Hepatocyte (in vitro differentiated cells): Measurements from ENCODE around the gene ECSCR.

Experiments used
- EZH2 ChIP-seq: fragments of 200-600 bp; sonication (generic); IDR thresholded peaks from 2 replicates; pipeline ENCODE4 v1.6.1; 2016; ENCODE audit warnings: antibody characterized with exemption, mild to moderate bottlenecking, borderline replicate concordance
- TF ChIP-seq, protein P1 (sequence below): fragments of 200-600 bp; sonication (generic); IDR thresholded peaks from 2 replicates; pipeline ENCODE4 v1.5.1; 2016; ENCODE audit warnings: antibody characterized with exemption, mild to moderate bottlenecking; ENCODE audit not compliant: poor library complexity

DNA sequence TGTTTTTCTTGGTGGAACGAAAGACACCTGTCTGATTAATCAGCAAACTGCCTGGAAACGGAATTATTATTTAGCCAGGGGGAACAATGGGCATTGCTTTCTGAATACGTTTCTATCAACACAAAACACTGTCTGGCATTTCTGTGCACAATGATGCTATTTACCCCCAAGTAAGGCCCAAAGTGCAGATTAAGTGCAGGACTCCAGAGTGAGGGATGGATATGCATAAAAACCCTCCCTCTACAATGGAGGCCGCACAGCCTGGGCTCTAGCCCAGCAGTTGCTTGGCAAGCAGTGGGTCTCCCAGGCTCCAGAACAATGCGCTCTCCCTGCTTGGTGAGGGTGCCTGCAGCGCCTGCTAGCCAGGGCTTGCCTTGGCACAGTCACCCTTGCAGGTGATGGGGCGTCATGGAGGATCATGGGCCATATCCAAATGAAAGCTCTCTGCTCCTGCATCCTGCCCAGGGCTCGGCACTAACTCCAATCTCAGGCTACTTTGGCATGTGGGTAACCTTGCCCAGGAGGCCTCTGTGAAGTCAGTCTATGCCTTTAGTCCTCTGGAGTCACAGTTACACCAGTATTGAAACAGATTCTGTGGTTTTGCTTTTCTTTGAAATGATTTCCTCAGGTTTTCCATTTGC, 47.2 kb downstream of the ECSCR start:
- TF ChIP-seq, protein P1, sequence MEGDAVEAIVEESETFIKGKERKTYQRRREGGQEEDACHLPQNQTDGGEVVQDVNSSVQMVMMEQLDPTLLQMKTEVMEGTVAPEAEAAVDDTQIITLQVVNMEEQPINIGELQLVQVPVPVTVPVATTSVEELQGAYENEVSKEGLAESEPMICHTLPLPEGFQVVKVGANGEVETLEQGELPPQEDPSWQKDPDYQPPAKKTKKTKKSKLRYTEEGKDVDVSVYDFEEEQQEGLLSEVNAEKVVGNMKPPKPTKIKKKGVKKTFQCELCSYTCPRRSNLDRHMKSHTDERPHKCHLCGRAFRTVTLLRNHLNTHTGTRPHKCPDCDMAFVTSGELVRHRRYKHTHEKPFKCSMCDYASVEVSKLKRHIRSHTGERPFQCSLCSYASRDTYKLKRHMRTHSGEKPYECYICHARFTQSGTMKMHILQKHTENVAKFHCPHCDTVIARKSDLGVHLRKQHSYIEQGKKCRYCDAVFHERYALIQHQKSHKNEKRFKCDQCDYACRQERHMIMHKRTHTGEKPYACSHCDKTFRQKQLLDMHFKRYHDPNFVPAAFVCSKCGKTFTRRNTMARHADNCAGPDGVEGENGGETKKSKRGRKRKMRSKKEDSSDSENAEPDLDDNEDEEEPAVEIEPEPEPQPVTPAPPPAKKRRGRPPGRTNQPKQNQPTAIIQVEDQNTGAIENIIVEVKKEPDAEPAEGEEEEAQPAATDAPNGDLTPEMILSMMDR, result no peak
- no peak for TF ChIP-seq EZH2
